ENCODE data around the gene FKBP14. TPM values are rescaled to one million over a fixed set of nuclear protein-coding genes. Genes with fewer than 3 reads are reported as not detected.

Gene FKBP14
- total RNA-seq, 2 donors from 2014 or later, result 6.1 to 8.5 TPM

DNA sequence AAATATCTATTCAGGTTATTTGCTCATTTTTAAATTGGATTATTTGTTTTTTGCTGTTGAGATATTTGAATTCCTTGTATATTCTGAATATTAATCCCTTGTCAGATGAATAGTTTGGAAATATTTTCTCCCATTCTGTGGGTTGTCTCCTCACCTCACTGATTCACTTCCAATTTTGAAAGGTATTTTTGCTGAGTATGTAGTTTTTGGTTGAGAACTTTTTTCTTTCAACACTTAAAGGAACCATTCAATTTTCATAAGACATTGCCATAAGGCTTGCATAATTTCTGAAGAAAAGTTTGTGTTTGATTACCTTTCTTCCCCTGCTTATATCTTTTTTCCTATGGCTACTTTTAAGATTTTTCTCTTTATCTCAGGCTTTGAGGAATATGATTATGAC lies 28.0 kb downstream of the FKBP14 start:
- Histone ChIP-seq H3K9me3 (peaks cover 0 to 24% of the 10 kb centered on the region in 2 donors), H3K4me3 (no peak overlapping the region), H3K36me3 (no peaks in the 10 kb centered on the region), H3K27ac (no peak overlapping the region), H3K27me3 (no peaks in the 10 kb centered on the region), H3K4me1 (no peaks in the 10 kb centered on the region)
- TF ChIP-seq, protein P1, sequence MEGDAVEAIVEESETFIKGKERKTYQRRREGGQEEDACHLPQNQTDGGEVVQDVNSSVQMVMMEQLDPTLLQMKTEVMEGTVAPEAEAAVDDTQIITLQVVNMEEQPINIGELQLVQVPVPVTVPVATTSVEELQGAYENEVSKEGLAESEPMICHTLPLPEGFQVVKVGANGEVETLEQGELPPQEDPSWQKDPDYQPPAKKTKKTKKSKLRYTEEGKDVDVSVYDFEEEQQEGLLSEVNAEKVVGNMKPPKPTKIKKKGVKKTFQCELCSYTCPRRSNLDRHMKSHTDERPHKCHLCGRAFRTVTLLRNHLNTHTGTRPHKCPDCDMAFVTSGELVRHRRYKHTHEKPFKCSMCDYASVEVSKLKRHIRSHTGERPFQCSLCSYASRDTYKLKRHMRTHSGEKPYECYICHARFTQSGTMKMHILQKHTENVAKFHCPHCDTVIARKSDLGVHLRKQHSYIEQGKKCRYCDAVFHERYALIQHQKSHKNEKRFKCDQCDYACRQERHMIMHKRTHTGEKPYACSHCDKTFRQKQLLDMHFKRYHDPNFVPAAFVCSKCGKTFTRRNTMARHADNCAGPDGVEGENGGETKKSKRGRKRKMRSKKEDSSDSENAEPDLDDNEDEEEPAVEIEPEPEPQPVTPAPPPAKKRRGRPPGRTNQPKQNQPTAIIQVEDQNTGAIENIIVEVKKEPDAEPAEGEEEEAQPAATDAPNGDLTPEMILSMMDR (IDR thresholded peaks at IDR 0.05), result no peak
- DNase-seq (ENCODE audit: low spot score), result no peak

DNA sequence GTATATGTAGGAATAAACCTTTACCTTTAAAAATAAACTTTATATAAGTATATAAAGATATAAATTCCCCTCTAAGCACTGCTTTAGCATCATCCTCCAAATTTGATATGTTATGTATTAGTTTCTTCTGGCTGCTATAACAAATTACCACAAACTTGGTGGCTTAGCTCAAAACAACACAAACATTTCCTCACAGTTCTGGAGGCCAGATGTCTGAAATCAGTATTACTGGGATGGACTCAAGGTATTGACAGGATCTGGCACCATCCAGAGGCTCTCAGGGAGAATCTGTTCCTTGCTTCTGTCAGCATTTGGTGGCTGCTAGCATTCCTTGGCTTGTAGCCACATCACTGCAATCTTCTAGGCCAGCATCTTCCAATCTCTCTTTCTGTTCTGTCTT lies 30.2 kb downstream of the FKBP14 start:
- H3K9me3 ChIP-seq, result peaks cover 0 to 36% of the 10 kb centered on the region in 2 donors
- H3K36me3 ChIP-seq, result no peaks in the 10 kb centered on the region
- DNase-seq (ENCODE audit: low spot score), result no peak
- TF ChIP-seq, protein P1 (IDR thresholded peaks at IDR 0.05), result no peak
- no peaks in the 10 kb centered on the region for H3K27me3 ChIP-seq
- H3K27ac ChIP-seq, result no peak overlapping the region
- H3K4me1 ChIP-seq, result no peaks in the 10 kb centered on the region
- no peak overlapping the region for H3K4me3 ChIP-seq

DNA sequence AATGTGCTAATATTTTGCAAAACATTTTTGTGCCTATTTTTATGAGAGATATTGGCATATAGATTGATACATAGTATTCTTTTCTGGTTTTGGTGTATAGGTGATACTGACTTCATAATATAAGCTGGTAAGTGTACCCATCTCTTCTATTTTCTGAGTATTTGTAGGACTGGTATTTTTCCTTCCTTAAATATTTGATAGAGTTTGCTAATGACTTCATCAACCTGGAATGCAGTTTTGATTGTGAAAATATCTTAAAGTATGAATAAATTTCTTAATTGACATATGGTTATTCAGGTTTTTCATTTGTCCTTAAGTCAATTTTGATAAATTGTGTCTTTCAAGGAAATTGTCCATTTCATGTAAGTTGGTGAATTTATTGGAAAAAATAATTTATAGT lies 30.9 kb downstream of the FKBP14 start:
- Histone ChIP-seq H3K27ac (no peak overlapping the region), H3K4me1 (no peaks in the 10 kb centered on the region), H3K27me3 (no peaks in the 10 kb centered on the region), H3K9me3 (peaks cover 0 to 36% of the 10 kb centered on the region in 2 donors), H3K4me3 (no peak overlapping the region), H3K36me3 (no peaks in the 10 kb centered on the region)
- DNase-seq (ENCODE audit: low spot score), result no peak
- TF ChIP-seq, protein P1 (IDR thresholded peaks at IDR 0.05), result no peak

DNA sequence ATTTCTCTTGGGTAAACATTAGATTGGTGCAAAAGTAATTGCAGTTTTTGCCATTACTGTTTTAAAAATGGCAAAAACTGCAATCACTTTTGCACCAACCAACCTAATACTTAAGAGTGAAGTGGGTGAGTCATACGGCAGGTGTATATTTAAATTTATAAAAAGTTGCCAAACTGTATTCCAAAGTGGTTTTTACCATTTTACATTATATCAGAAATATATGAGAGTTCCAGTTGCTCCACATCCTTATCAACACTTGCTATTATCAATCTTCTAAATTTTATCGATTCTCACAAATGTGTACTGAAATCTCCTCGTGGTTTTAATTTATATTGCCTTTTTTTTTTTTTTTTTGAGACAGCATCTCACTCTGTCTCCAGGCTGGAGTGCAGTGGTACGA lies 33.4 kb downstream of the FKBP14 start:
- H3K4me3 ChIP-seq, result no peak overlapping the region
- peaks cover 0 to 36% of the 10 kb centered on the region in 2 donors for H3K9me3 ChIP-seq
- no peak overlapping the region for H3K27ac ChIP-seq
- no peak for DNase-seq (ENCODE audit: low spot score)
- H3K4me1 ChIP-seq, result peaks cover 0 to 6% of the 10 kb centered on the region in 2 donors
- TF ChIP-seq, protein P1 (IDR thresholded peaks at IDR 0.05), result no peak
- H3K36me3 ChIP-seq, result no peaks in the 10 kb centered on the region
- H3K27me3 ChIP-seq, result no peaks in the 10 kb centered on the region

DNA sequence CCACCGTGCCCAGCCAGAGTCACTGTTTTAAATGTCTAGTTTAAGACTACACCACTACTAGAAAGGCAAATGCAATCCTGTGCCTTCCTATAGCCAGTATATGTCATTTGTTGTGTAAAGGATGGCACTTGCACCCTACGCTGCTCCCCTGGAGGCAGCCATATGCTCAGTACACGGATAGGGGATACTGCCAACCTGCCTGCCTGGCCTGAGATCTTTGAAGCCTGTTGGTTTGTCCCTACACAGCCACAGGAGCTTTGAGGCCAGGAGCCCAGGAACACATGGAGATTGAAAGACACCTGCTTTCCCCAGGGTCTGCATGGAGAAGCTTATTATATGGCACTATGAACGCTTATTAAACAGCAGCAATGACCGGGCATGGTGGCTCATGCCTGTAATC lies 34.6 kb downstream of the FKBP14 start:
- Histone ChIP-seq H3K9me3 (peaks cover 0 to 34% of the 10 kb centered on the region in 2 donors), H3K27ac (no peak overlapping the region), H3K4me1 (peaks cover 0 to 7% of the 10 kb centered on the region in 2 donors), H3K36me3 (no peaks in the 10 kb centered on the region), H3K27me3 (no peaks in the 10 kb centered on the region), H3K4me3 (no peak overlapping the region)
- TF ChIP-seq, protein P1 (IDR thresholded peaks at IDR 0.05), result no peak
- no peak for DNase-seq (ENCODE audit: low spot score)

DNA sequence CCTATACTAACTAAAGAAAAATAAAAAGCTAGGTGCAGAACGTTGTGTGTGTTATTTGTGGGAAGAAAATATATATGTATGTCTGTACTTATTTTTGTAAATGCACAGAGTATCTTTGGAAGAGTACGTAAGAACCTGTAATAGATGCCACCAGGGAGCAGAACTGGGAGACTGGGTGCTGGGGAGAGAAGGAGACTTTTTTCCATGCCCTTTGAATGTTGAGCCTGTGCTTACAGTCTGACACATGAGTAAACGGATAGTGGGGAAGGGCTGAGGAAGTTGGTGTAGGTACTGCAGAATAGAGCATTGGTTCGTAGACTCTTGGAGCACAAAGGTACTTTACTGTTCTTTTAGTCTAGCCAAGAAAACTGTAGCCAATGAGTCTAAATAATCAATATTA lies 35.6 kb downstream of the FKBP14 start:
- H3K36me3 ChIP-seq, result no peaks in the 10 kb centered on the region
- peaks cover 0 to 7% of the 10 kb centered on the region in 2 donors for H3K4me1 ChIP-seq
- DNase-seq (ENCODE audit: low spot score), result no peak
- H3K27me3 ChIP-seq, result no peaks in the 10 kb centered on the region
- H3K27ac ChIP-seq, result no peak overlapping the region
- TF ChIP-seq, protein P1 (IDR thresholded peaks at IDR 0.05), result no peak
- H3K4me3 ChIP-seq, result no peak overlapping the region
- H3K9me3 ChIP-seq, result peaks cover 0 to 24% of the 10 kb centered on the region in 2 donors
